Measurements from ENCODE around the gene SLX9.

DNA sequence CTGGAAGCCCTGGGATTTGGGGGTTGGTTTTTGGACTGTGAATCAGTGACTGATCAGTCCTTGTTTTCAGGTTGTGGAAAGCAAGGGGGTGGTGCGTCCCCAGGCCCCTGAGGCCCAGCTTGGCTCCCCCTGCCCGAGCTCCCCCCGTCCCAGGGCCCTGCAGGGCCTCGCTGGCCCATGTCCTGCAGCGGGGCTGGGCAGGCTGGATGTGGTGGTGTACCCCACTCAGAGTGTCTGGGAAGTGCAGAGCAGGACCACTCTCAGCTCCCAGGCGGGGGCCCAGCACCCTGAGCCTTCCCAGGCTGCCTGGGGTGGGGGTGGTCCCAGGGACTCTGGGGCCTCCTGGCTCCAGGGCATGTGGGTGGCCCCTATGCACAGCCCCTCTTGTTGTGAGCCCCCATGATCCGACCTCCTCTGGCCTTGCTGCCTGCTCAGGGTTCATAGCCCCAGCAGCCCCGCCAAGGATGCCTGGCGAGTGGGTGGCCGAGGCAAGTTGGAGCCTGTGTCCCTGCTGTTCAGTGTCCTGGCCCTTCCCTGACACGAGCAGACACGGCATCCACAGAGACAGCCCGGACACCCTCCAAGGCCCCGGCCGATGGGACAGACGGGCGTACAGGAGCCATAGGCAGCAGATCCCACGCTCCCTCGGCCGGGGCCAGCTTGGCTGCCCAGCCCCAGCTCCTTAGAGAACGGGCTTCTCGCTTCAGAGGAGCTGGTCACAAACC lies 37.9 kb downstream of the SLX9 start:
- TF ChIP-seq YY1 (IDR thresholded peaks at IDR 0.05; ENCODE audit: insufficient read depth, insufficient read length) (no peak), SUZ12 (IDR thresholded peaks at IDR 0.05; ENCODE audit: extremely low read depth, insufficient read depth, insufficient read length) (no peak), ZNF274 (IDR thresholded peaks at IDR 0.05; ENCODE audit: low read depth, low read length) (no peak)

All from NT2/D1 (cell line).